Stomach smooth muscle (tissue), 2 donors: ENCODE results near the gene USP38.
A peak's percentile ranks its signal among the peaks of the same experiment; 100 is the strongest.
"Not testable (repeated sequence)": the region's sequence is repeated elsewhere in the genome, so short reads cannot be mapped to it uniquely, and the experiment has no call there.

Source experiments
- H3K27ac ChIP-seq: one replicate; pipeline ENCODE4 v1.7.0; 2013; ENCODE audit warnings: mild to moderate bottlenecking, low read length, inconsistent platforms
- H3K27me3 ChIP-seq, 2 donors: one replicate each; pipeline ENCODE4 v1.7.0; 2013; ENCODE audit warnings: low read length in 2 of 2; ENCODE audit not compliant: insufficient read depth in 2 of 2, control insufficient read depth in 1 of 2
- H3K36me3 ChIP-seq, 2 donors: one replicate each; pipeline ENCODE4 v1.7.0; 2013; ENCODE audit warnings: low read length in 2 of 2; ENCODE audit not compliant: control insufficient read depth in 2 of 2, insufficient read depth in 2 of 2
- H3K4me1 ChIP-seq: one replicate; pipeline ENCODE4 v1.7.0; 2013; ENCODE audit warnings: low read length; ENCODE audit not compliant: control insufficient read depth, insufficient read depth
- H3K4me3 ChIP-seq, 2 donors: one replicate each; pipeline ENCODE4 v1.7.0; 2013; ENCODE audit warnings: low read length in 2 of 2
- H3K9ac ChIP-seq, 2 donors: one replicate each; pipeline ENCODE4 v1.7.0; 2013; ENCODE audit warnings: low read length in 2 of 2, mild to moderate bottlenecking in 1 of 2
- H3K9me3 ChIP-seq, 2 donors: one replicate each; pipeline ENCODE4 v1.7.0; 2013; ENCODE audit warnings: low read length in 2 of 2; ENCODE audit not compliant: control insufficient read depth in 2 of 2
- donor health status: healthy.
- donor health status: Pancreatic carcinoma.

USP38 gene

GRCh38 chr4:143207555-143207954, 22.8 kb downstream of the USP38 start:
- no peaks in the 10 kb centered on the region for H3K9me3 ChIP-seq
- peaks cover 6 to 22% of the 10 kb centered on the region in 2 donors for H3K36me3 ChIP-seq
- H3K4me3 ChIP-seq = no peak overlapping the region
- H3K4me1 ChIP-seq = no peaks in the 10 kb centered on the region
- no peaks in the 10 kb centered on the region for H3K27me3 ChIP-seq
- no peak overlapping the region for H3K9ac ChIP-seq
- no peak overlapping the region for H3K27ac ChIP-seq

- H3K4me3 ChIP-seq = no peak overlapping the region
- no peak overlapping the region for H3K9ac ChIP-seq
- no peaks in the 10 kb centered on the region for H3K27me3 ChIP-seq
- H3K27ac ChIP-seq = no peak overlapping the region
- H3K4me1 ChIP-seq = no peaks in the 10 kb centered on the region
- peaks cover 7 to 15% of the 10 kb centered on the region in 2 donors for H3K36me3 ChIP-seq
- H3K9me3 ChIP-seq = no peaks in the 10 kb centered on the region
These were observed 27.8 kb downstream of the USP38 start for GRCh38 chr4:143212566-143212965.

GRCh38 chr4:143215873-143216272, 31.2 kb downstream of the USP38 start:
- Histone ChIP-seq H3K4me3 (no peak overlapping the region), H3K4me1 (no peaks in the 10 kb centered on the region), H3K36me3 (peaks cover 7 to 12% of the 10 kb centered on the region in 2 donors), H3K9ac (no peak overlapping the region), H3K27me3 (no peaks in the 10 kb centered on the region), H3K9me3 (no peaks in the 10 kb centered on the region), H3K27ac (no peak overlapping the region)

DNA sequence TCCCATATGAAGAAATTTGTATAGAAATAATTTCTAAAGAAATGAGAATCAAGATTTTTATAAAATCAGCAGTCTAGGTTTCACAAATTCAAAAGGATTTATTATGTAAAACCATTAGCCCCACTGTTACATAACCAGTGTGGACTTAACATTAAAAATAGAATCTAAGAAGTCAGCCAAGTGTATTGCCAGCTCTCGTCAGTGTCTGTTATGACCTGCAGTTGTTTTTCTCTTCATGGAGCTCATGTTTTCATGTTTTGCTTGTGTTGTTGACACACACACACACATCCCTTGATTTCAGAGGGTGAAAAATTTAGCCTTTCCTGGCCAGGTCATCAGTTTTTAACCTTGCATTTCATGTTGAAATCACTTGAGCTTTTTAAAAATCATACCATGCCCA, 39.5 kb downstream of the USP38 start:
- Histone ChIP-seq H3K4me1 (no peaks in the 10 kb centered on the region), H3K36me3 (no peaks in the 10 kb centered on the region), H3K27ac (no peak overlapping the region), H3K9ac (no peak overlapping the region), H3K27me3 (no peaks in the 10 kb centered on the region), H3K4me3 (peak overlapping the region in 1 of 2 donors; percentile 15), H3K9me3 (no peaks in the 10 kb centered on the region)

DNA sequence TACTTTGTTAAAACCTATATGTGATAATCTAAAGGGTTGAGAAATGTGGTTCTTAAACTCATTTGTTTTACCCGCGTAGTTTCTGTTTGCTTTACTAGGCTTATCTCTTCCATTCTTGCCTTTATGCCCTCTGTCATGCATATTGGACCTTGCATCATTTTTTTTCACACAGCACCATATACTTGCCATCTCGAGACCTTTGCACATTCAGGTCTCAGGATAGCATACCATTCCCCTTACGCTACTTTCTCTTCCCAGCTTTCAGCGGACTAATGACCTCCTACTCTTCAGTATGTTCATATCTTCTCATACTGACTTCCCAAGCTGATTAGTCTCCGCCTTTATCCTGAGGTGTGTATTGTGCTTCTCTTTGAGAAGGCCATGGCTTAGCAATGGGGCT, 40.5 kb downstream of the USP38 start:
- no peaks in the 10 kb centered on the region for H3K27me3 ChIP-seq
- no peak overlapping the region for H3K4me3 ChIP-seq
- no peaks in the 10 kb centered on the region for H3K4me1 ChIP-seq
- H3K36me3 ChIP-seq = no peaks in the 10 kb centered on the region
- H3K27ac ChIP-seq = no peak overlapping the region
- no peak overlapping the region for H3K9ac ChIP-seq
- no peaks in the 10 kb centered on the region for H3K9me3 ChIP-seq

DNA sequence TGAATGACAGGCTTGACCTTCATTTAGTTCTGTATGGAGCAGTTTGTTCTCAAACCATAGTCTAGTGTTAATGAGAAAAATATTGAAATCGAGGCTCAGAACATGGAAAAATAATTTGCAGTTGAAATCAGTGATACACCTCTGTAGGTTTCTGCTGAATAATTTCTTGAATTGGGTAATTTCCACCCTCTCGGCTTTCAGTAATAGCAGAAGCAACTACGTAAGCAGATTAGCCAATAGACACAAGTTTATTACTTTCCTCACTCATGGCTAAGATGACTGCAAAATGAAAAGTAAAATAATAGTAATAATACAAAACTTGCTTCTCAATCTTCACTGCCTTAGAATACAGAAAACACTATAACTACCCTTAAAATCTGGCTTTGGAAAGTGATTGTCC, 46.0 kb downstream of the USP38 start:
- Histone ChIP-seq H3K27ac (no peak overlapping the region), H3K27me3 (no peaks in the 10 kb centered on the region), H3K4me1 (no peaks in the 10 kb centered on the region), H3K9ac (no peak overlapping the region), H3K9me3 (no peaks in the 10 kb centered on the region), H3K4me3 (no peak overlapping the region), H3K36me3 (no peaks in the 10 kb centered on the region)

DNA sequence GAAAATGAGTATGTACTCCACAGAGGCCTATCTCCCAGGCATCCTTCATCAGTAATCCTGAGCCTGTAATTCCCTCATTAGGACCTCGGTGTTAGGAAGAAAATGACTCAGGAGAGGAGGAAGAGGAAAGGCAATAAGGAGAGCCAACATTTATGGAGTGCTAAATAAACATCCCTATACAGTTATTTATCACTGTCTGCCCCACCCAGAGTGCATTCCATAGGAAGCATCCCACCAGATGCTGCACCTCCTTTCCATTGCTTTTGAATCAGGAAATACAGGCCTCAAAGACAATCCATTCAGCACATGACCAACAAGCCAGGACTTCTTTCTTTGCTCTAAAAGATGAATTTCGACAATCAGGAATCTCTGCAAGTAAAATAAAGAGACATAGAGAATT, 47.6 kb downstream of the USP38 start:
- Histone ChIP-seq H3K4me3 (no peak overlapping the region), H3K9ac (no peak overlapping the region), H3K9me3 (no peaks in the 10 kb centered on the region), H3K36me3 (no peaks in the 10 kb centered on the region), H3K27ac (no peak overlapping the region), H3K4me1 (no peaks in the 10 kb centered on the region), H3K27me3 (no peaks in the 10 kb centered on the region)

- H3K27me3 ChIP-seq = no peaks in the 10 kb centered on the region
- no peaks in the 10 kb centered on the region for H3K4me1 ChIP-seq
- no peaks in the 10 kb centered on the region for H3K36me3 ChIP-seq
- no peak overlapping the region for H3K27ac ChIP-seq
- H3K9me3 ChIP-seq = no peaks in the 10 kb centered on the region
- H3K9ac ChIP-seq = no peak overlapping the region
- no peak overlapping the region for H3K4me3 ChIP-seq
These were observed 49.4 kb downstream of the USP38 start for GRCh38 chr4:143234153-143234552.

- H3K9me3 ChIP-seq, H3K9ac ChIP-seq, H3K27ac ChIP-seq, H3K4me3 ChIP-seq, H3K27me3 ChIP-seq, H3K36me3 ChIP-seq, H3K4me1 ChIP-seq: not testable (repeated sequence)
These were observed 52.5 kb downstream of the USP38 start for GRCh38 chr4:143237195-143237594.

DNA sequence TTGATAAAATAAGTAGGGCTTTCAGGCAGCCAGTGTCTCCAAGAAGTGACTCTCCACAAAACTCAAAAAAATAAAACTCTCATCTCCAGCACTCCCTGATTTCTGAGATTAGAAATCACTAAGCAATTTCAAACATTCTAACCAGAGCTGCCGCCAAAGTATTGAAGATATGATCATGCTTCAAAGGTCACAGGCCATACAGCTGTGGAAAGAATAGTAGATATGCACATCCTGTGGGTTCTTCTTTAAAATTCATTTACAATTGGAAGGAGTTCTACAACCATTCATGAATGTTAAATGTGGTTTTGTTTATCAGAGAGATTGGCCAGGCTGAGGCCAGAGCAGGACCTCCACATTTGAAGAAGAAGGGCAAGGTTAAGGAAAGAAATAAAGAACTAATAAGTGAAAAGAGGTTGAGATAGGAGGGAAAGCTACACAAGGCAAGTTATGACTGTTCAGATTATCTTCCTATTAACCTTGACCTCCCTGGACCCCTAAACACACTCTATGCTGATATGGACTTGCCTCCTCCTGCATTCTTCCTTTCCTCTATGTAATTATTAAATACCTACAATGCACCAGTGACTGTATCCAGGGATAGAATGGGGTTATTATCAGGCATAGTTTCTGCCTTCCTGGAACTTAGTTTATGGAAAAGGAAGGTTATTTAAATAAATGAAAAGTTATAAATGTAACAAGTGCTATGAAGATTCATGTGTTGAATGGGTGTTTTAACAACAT, 56.4 kb downstream of the USP38 start:
- Histone ChIP-seq H3K36me3 (no peaks in the 10 kb centered on the region), H3K9ac (no peak overlapping the region), H3K9me3 (no peaks in the 10 kb centered on the region), H3K27me3 (no peaks in the 10 kb centered on the region), H3K4me3 (no peak overlapping the region), H3K4me1 (peaks cover 9% of the 10 kb centered on the region), H3K27ac (no peak overlapping the region)

- Histone ChIP-seq H3K27me3 (no peaks in the 10 kb centered on the region), H3K36me3 (no peaks in the 10 kb centered on the region), H3K4me3 (no peak overlapping the region), H3K27ac (no peak overlapping the region), H3K9ac (no peak overlapping the region), H3K9me3 (no peaks in the 10 kb centered on the region), H3K4me1 (peaks cover 9% of the 10 kb centered on the region)
These were observed 57.2 kb downstream of the USP38 start for GRCh38 chr4:143241892-143242291.
